GM19452 (cell line): ENCODE data around the gene ANKRD49.

Experiments
- ATAC-seq: cut with Tn5 transposase; IDR thresholded peaks from one replicate; pipeline ENCODE4 v1.9.1; 2021; ENCODE audit not compliant: unreplicated experiment

ANKRD49 gene, protein sequence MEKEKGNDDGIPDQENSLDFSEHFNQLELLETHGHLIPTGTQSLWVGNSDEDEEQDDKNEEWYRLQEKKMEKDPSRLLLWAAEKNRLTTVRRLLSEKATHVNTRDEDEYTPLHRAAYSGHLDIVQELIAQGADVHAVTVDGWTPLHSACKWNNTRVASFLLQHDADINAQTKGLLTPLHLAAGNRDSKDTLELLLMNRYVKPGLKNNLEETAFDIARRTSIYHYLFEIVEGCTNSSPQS

GRCh38 chr11:94493281-94494125 is at the start of gene ANKRD49, which contains the start of gene MRE11:
TSS of gene ANKRD49 (plus strand) at chr11:94493984. CDS start at chr11:94496694, 2,710 bp downstream.
TSS of gene MRE11 (minus strand) at chr11:94493844. CDS start at chr11:94492801, 1,043 bp downstream.
- peak; percentile 100 for ATAC-seq

- ATAC-seq = no peak
Observed at GRCh38 chr11:94445641-94446040, 48.1 kb upstream of the ANKRD49 start.

GRCh38 chr11:94447149-94447548 is 46.6 kb upstream of the ANKRD49 start:
- ATAC-seq = no peak

DNA sequence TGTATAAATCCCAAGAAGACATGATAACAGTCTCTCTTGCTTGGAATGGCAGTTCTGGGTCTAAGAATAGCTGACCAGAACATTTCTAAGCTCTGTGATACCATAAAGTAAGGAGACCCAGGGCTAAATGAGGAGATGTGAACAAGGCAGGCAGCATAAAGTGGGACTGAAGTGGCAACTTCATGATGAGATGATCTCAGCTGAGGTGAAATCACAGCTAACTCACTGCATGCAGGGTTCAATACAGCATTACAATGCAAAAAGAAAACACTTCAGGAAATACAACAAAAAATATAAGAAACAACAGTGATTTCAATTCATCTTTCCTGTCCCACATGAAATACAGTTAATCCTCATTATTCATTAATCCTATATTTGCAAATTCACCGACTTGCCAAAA is 44.8 kb upstream of the ANKRD49 start:
- no peak for ATAC-seq

- ATAC-seq = no peak
Observed at GRCh38 chr11:94449437-94449836, 44.3 kb upstream of the ANKRD49 start.

GRCh38 chr11:94450048-94450447 is 43.7 kb upstream of the ANKRD49 start:
- no peak for ATAC-seq

DNA sequence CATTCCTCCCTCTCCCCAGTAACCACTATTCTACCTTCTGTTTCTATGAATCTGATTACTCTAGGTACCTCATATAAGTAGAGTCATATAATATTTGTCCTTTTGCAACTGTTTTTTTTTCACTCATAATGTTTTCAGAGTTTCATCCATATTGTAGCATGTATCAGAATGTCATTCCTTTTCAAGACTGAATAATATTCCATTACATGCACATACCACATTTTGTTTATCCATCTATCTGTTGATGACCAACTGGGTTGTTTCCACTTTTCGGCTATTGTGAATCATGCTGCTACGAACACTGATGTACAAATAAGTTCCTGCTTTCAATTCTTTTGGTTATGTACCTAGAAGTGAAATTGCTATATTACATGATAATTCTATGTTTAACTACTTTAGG is 40.8 kb upstream of the ANKRD49 start:
- no peak for ATAC-seq

GRCh38 chr11:94454301-94454700 is 39.5 kb upstream of the ANKRD49 start:
- ATAC-seq = no peak

- no peak for ATAC-seq
Observed at GRCh38 chr11:94455861-94456260, 37.9 kb upstream of the ANKRD49 start.

GRCh38 chr11:94457118-94458029 is 36.4 kb upstream of the ANKRD49 start:
- ATAC-seq = no peak

GRCh38 chr11:94459576-94459975 is 34.2 kb upstream of the ANKRD49 start:
- ATAC-seq = no peak

- peak; percentile 77 for ATAC-seq
Observed at GRCh38 chr11:94469416-94469815, 24.4 kb upstream of the ANKRD49 start.

- ATAC-seq = peak; percentile 77
Observed at GRCh38 chr11:94472916-94473799, 20.6 kb upstream of the ANKRD49 start.

DNA sequence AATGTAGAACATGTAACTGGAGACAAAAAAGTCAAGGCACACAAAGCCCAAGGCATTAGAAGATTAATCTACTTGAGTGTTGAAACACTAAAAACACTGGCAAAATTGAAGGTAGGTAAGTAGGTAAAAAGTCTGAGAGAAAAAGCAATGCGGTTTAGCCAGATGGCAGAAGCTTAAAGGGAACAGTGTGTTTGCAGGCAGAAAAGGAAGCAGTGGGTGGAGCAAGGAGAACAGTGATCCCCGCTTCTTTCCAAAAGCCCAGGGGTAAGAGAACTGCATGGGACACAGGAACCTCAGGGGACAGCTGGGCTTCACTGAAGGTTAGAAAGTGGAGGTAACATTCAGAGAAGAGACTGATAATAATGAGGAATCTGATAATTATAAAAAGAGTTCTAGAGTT is 16.2 kb upstream of the ANKRD49 start:
- ATAC-seq = no peak

DNA sequence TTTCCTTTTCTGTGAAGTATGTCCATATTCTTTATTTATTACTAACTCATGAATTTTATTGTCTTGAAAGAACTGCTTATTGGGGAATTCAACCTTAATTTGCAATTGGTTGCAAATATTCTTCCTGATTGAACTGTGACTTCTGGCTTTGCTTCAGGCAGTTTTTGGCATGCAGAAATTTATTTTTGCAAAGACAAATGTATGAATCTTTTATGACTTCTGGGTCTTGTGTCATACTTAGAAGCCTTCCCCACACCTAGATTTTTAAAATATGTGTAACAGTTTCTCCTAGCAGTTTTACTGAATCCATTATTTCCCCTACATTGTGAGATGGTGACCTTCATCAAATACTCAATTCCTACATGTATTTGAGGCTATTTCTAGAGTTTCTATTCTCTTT is 12.4 kb upstream of the ANKRD49 start:
- no peak for ATAC-seq

GRCh38 chr11:94486068-94486467 is 7.7 kb upstream of the ANKRD49 start:
- ATAC-seq = no peak

DNA sequence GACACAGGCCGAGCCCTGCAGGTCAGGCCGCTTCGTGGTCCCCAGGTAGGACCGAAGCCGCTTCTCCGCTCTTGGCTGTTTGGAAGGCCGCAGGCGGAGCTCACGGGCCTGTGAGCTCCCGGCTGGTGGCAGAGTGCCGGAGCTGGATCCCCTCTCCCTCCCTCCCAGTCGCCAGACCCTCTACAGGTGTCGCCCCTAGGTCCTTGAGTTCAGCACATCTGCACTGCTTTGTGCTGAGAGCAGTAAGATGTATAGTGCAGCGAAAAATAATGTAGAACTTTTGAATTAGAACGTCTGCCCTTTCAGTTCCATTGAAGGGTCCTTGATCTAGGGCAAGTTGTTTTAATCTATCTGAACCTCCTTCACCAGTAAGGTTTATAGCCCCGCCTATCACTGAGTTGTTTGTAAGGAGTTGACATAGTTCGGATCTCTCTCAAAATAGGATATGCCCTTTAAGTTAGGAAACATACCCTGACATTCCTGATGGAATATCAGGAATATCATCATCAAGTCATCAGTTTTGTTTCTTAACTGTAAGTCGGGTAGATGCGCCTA is 419 bp downstream of the ANKRD49 start:
- ATAC-seq = peak; percentile 65

- ATAC-seq = no peak
Observed at GRCh38 chr11:94500181-94500580, 6.4 kb downstream of the ANKRD49 start.

- ATAC-seq = no peak
Observed at GRCh38 chr11:94501522-94501921, 7.7 kb downstream of the ANKRD49 start.
